Activated B cell treated with CpG ODN at 0.5 μM for 24 hours (primary cell): ENCODE data around the gene FBXO15. TPM values are rescaled to one million over a fixed set of nuclear protein-coding genes. Genes with fewer than 3 reads are reported as not detected.

Source experiments
- ATAC-seq: fragments of 200-7000 bp; cut with Tn5 transposase; one replicate; pipeline ENCODE4 v1.10.0; 2021; ENCODE audit warnings: low read depth, mild to moderate bottlenecking, moderate library complexity
- CTCF ChIA-PET: fragments of 350-600 bp; sonication (Branson Sonifier 250); formaldehyde crosslinking; loops from one replicate; lab custom pipeline; 2021; ENCODE audit warnings: antibody characterized with exemption; lab: Charles Lee
- POLR2A ChIA-PET: fragments of 350-600 bp; sonication (Branson Sonifier 250); formaldehyde crosslinking; loops from one replicate; lab custom pipeline; 2021; ENCODE audit warnings: antibody characterized with exemption; lab: Charles Lee
- DNase-seq: peaks from one replicate; pipeline ENCODE4 v3.0.0; 2022
- H3K27ac Mint-ChIP-seq: one replicate; pipeline ENCODE4 v1.8.0; 2020; ENCODE audit warnings: mixed read lengths
- H3K27me3 Mint-ChIP-seq: one replicate; pipeline ENCODE4 v1.8.0; 2021; ENCODE audit warnings: mixed read lengths
- H3K36me3 Mint-ChIP-seq: one replicate; pipeline ENCODE4 v1.8.0; 2021; ENCODE audit warnings: low read depth, mixed read lengths
- H3K4me1 Mint-ChIP-seq: one replicate; pipeline ENCODE4 v1.8.0; 2021; ENCODE audit warnings: mixed read lengths
- H3K4me3 Mint-ChIP-seq: one replicate; pipeline ENCODE4 v1.8.0; 2020; ENCODE audit warnings: mild to moderate bottlenecking, mixed read lengths
- H3K9me3 Mint-ChIP-seq: one replicate; pipeline ENCODE4 v1.8.0; 2020; ENCODE audit warnings: mixed read lengths
- intact Hi-C: fragments of 100-400 bp; cut with micrococcal nuclease; formaldehyde crosslinking; loops from one replicate; pipeline ENCODE4 v1.15.1; 2024
- total RNA-seq: library from RNA; stranded (reverse); gene quantifications from 2 replicates; pipeline ENCODE4 v1.2.3, GENCODE V29; 2022
- TF ChIP-seq, protein P1 (sequence below): fragments of 200-600 bp; IDR thresholded peaks from one replicate; pipeline ENCODE4 v1.8.0; 2022; ENCODE audit warnings: antibody characterized with exemption, mild to moderate bottlenecking

Gene FBXO15
- total RNA-seq, 1 donor from 2014 or later, result 0.69 TPM

DNA sequence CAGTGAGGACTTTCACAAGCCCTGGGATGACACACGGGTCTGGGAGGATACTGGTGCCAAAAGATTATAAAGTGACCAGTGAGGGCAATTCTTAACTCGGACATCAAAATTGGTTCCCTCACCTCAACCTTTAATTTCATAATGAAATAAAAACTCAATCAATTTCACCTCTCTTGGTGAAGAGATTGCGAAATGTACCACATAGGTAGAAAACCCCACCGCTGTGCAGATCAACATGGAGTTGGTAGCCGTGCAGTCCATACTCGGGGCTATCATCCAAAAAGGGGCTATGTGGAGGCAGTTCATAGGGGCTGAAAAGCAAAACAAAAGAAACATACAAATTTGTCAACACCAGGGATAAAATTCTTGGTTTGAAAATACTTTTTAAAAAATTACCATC, 24.4 kb downstream of the FBXO15 start:
- Mint-ChIP-seq H3K27ac (no peak overlapping the region), H3K27me3 (peaks cover 10% of the 10 kb centered on the region), H3K4me1 (no peaks in the 10 kb centered on the region), H3K4me3 (no peak overlapping the region), H3K36me3 (no peaks in the 10 kb centered on the region), H3K9me3 (no peaks in the 10 kb centered on the region)
- CTCF ChIA-PET, result no interaction called here
- DNase-seq, result no peak
- no peak for ATAC-seq
- POLR2A ChIA-PET, result no interaction called here
- intact Hi-C loops, result no loop called here
- TF ChIP-seq, protein P1, sequence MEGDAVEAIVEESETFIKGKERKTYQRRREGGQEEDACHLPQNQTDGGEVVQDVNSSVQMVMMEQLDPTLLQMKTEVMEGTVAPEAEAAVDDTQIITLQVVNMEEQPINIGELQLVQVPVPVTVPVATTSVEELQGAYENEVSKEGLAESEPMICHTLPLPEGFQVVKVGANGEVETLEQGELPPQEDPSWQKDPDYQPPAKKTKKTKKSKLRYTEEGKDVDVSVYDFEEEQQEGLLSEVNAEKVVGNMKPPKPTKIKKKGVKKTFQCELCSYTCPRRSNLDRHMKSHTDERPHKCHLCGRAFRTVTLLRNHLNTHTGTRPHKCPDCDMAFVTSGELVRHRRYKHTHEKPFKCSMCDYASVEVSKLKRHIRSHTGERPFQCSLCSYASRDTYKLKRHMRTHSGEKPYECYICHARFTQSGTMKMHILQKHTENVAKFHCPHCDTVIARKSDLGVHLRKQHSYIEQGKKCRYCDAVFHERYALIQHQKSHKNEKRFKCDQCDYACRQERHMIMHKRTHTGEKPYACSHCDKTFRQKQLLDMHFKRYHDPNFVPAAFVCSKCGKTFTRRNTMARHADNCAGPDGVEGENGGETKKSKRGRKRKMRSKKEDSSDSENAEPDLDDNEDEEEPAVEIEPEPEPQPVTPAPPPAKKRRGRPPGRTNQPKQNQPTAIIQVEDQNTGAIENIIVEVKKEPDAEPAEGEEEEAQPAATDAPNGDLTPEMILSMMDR, result no peak

DNA sequence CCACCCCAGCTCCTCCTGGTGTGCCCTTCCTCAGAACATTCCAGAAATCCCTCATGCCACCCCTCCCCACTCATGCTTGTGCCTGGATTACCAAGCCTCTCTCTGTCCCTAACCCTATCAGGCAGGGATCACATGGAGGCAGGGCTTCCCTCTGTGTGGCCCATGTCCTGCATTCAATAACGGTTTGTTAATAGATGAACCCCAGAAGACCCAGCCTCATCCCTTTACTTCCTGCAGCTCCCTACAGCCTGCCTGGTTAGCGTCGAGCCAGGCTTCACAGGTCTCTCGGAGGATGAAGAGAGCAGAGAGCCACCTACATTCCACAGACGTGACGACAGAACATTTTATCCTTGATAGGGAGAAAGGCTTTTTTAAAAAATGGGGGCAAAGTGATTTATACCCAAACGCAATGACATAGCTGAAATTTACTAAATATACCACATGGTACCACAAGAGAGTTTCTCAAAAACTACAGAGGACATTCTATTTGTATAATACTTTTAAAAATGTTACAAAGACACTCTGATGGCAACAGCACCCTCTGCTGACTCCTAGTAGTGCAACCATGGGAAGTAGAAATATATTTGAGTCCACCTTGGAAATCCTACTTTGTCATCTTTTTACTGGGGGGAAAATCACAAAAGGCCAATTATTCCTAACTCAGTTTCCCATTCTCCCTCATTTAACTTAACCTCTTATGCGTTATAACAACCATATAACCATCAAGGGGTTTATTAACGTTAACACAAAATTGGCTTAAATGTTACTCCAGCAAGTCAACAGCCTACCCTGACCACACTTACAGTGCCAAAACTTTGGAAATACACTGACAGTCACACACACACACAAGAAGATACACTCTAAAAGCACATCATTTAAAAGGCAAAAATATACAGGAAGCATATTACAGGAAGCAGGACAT, 30.7 kb downstream of the FBXO15 start:
- peaks cover 6% of the 10 kb centered on the region for H3K9me3 Mint-ChIP-seq
- DNase-seq (no peak), ATAC-seq (no peak)
- no peak overlapping the region for H3K4me3 Mint-ChIP-seq
- POLR2A ChIA-PET, result no interaction called here
- H3K27me3 Mint-ChIP-seq, result peaks cover 5% of the 10 kb centered on the region
- intact Hi-C loops, result loop anchor here (1.0 to 2.0 kb wide), 4 partner anchors 35 to 1354 kb away; no protein-coding TSS in a partner anchor
- TF ChIP-seq, protein P1, result no peak
- CTCF ChIA-PET, result interaction anchor here (0.9 to 2.0 kb wide), 3 partner anchors 34 to 77 kb away, joined by 4 to 9 read pairs (median 5); no protein-coding TSS in a partner anchor
- H3K27ac Mint-ChIP-seq, result no peak overlapping the region
- H3K4me1 Mint-ChIP-seq, result peaks cover 9% of the 10 kb centered on the region
- no peaks in the 10 kb centered on the region for H3K36me3 Mint-ChIP-seq

DNA sequence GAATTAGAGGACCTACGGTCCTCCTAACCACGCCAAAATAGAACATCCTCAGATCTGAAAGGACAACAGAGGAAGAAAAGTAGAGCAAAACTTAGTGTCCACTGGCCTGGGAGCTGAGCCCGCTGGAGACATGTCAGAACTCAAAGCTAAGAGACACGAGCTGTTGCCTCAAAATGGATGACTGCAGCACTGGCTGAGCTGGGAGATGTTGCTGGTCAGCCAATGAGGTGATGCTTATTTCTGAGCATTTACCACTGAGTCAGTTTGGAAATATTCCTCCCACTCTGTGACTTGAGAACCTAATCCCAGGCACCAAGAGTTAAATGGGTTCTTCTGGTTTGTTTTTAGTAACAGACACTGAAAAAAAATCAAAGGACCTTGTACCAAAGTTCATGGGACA, 32.6 kb downstream of the FBXO15 start:
- ChIA-PET POLR2A (no interaction called here), CTCF (interaction anchor here (1.1 kb wide), 1 partner anchor 33 kb away, joined by 4 read pairs; no protein-coding TSS in a partner anchor)
- peaks cover 6% of the 10 kb centered on the region for H3K9me3 Mint-ChIP-seq
- ATAC-seq (no peak), DNase-seq (no peak)
- no peak overlapping the region for H3K4me3 Mint-ChIP-seq
- H3K36me3 Mint-ChIP-seq, result no peaks in the 10 kb centered on the region
- TF ChIP-seq, protein P1, result no peak
- intact Hi-C loops, result no loop called here
- H3K4me1 Mint-ChIP-seq, result peaks cover 13% of the 10 kb centered on the region
- H3K27ac Mint-ChIP-seq, result no peak overlapping the region
- H3K27me3 Mint-ChIP-seq, result peaks cover 2% of the 10 kb centered on the region

DNA sequence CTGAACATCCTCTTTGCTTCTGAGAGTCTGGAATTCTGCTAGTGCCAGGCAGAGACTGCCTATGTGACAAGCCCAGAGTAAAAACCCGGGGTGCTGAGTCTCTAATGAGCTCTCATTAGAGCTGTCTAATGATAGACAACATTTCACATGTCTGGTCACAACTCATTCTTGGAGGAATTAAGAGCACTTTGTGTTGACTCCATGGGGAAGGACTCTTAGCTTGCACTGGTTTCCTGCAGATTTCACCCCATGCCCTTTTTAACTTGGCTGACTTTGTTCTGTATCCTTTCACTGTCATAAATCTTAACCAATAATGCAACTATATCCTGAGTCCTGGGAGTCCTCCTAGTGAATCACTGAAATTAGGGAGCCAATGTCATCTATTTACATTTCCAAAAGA, 33.5 kb downstream of the FBXO15 start:
- Mint-ChIP-seq H3K4me3 (no peak overlapping the region), H3K36me3 (no peaks in the 10 kb centered on the region), H3K27ac (no peak overlapping the region), H3K4me1 (peaks cover 15% of the 10 kb centered on the region), H3K9me3 (peaks cover 6% of the 10 kb centered on the region), H3K27me3 (no peaks in the 10 kb centered on the region)
- POLR2A ChIA-PET, result no interaction called here
- DNase-seq, result no peak
- no peak for ATAC-seq
- CTCF ChIA-PET, result no interaction called here
- intact Hi-C loops, result no loop called here
- TF ChIP-seq, protein P1, result no peak

DNA sequence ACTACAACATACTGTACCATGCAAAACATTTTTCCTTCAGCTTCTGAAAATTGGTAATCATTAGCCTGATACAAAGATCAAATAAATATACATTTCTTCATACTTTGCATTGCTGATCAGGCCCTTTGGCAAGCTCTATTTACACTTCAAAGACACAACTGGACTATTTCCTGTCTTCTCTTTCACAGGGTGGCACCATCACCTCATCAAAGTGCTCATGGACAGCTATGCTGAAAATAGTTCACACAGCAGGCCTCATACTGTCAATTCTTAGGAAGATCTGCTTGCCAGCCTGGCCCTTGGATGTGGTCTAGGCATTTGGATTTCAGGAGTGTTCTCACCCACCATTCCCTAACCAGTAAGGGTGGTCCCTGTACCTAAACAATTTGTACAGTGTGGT, 33.9 kb downstream of the FBXO15 start:
- POLR2A ChIA-PET, result no interaction called here
- Mint-ChIP-seq H3K4me3 (no peak overlapping the region), H3K9me3 (peaks cover 10% of the 10 kb centered on the region), H3K36me3 (peaks cover 3% of the 10 kb centered on the region), H3K4me1 (peaks cover 15% of the 10 kb centered on the region), H3K27ac (no peak overlapping the region), H3K27me3 (no peaks in the 10 kb centered on the region)
- intact Hi-C loops, result no loop called here
- TF ChIP-seq, protein P1, result no peak
- no peak for ATAC-seq
- CTCF ChIA-PET, result no interaction called here
- no peak for DNase-seq
